WTC11 (cell line): ENCODE results near the gene ATP9A.

Experiments used
- ARID4B ChIP-seq: sonication (generic); formaldehyde crosslinking; IDR thresholded peaks from 2 replicates; pipeline ENCODE4 v1.8.0; 2023; ENCODE audit warnings: missing genetic modification reagents, mild to moderate bottlenecking, borderline replicate concordance
- CBFB ChIP-seq: sonication (generic); formaldehyde crosslinking; IDR thresholded peaks from 2 replicates; pipeline ENCODE4 v1.8.1; 2022; ENCODE audit warnings: mild to moderate bottlenecking, low read depth, missing genetic modification reagents
- CTCF ChIP-seq: fragments of 200-600 bp; IDR thresholded peaks from 2 replicates; pipeline ENCODE4 v1.8.0; 2022; ENCODE audit warnings: antibody characterized with exemption
- HMGXB4 ChIP-seq: sonication (generic); formaldehyde crosslinking; IDR thresholded peaks from 2 replicates; pipeline ENCODE4 v1.8.1; 2023; ENCODE audit warnings: mild to moderate bottlenecking, moderate library complexity, missing genetic modification reagents
- IRF1 ChIP-seq: sonication (generic); formaldehyde crosslinking; IDR thresholded peaks from 2 replicates; pipeline ENCODE4 v1.8.0; 2023; ENCODE audit warnings: missing genetic modification reagents
- NR2C2 ChIP-seq: sonication (generic); formaldehyde crosslinking; IDR thresholded peaks from 2 replicates; pipeline ENCODE4 v1.8.0; 2022; ENCODE audit warnings: mild to moderate bottlenecking, missing genetic modification reagents
- RORB ChIP-seq: fragments of 250-450 bp; sonication (Bioruptor Pico); IDR thresholded peaks from 2 replicates; pipeline ENCODE4 v1.9.0; 2021; ENCODE audit warnings: mild to moderate bottlenecking
- ZBTB43 ChIP-seq: sonication (generic); formaldehyde crosslinking; IDR thresholded peaks from 2 replicates; pipeline ENCODE4 v1.8.1; 2023; ENCODE audit warnings: mild to moderate bottlenecking, missing genetic modification reagents
- ZNF317 ChIP-seq: sonication (generic); formaldehyde crosslinking; IDR thresholded peaks from 2 replicates; pipeline ENCODE4 v1.8.1; 2023; ENCODE audit warnings: low read depth, mild to moderate bottlenecking, moderate library complexity, missing genetic modification reagents, borderline replicate concordance
- TF ChIP-seq, protein P1 (sequence below): sonication (generic); formaldehyde crosslinking; IDR thresholded peaks from 2 replicates; pipeline ENCODE4 v1.8.0; 2022; ENCODE audit warnings: mild to moderate bottlenecking, missing genetic modification reagents
- TF ChIP-seq, protein P2 (sequence below): sonication (generic); formaldehyde crosslinking; IDR thresholded peaks from 2 replicates; pipeline ENCODE4 v1.8.1; 2023; ENCODE audit warnings: mild to moderate bottlenecking, missing genetic modification reagents, borderline replicate concordance
- TF ChIP-seq, protein P3 (sequence below): sonication (generic); formaldehyde crosslinking; conservative IDR thresholded peaks from 2 replicates; pipeline ENCODE4 v1.8.1; 2022; ENCODE audit warnings: mild to moderate bottlenecking, missing genetic modification reagents

- TF ChIP-seq ARID4B (CRISPR knock-in tag) (no peak), CTCF (no peak), RORB (CRISPR knock-in tag) (no peak), ZNF317 (no peak), NR2C2 (CRISPR knock-in tag) (no peak), CBFB (no peak), ZBTB43 (CRISPR knock-in tag) (no peak), IRF1 (CRISPR knock-in tag) (no peak), HMGXB4 (no peak)
- TF ChIP-seq, protein P1, sequence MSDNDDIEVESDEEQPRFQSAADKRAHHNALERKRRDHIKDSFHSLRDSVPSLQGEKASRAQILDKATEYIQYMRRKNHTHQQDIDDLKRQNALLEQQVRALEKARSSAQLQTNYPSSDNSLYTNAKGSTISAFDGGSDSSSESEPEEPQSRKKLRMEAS: no peak
- TF ChIP-seq, protein P2, sequence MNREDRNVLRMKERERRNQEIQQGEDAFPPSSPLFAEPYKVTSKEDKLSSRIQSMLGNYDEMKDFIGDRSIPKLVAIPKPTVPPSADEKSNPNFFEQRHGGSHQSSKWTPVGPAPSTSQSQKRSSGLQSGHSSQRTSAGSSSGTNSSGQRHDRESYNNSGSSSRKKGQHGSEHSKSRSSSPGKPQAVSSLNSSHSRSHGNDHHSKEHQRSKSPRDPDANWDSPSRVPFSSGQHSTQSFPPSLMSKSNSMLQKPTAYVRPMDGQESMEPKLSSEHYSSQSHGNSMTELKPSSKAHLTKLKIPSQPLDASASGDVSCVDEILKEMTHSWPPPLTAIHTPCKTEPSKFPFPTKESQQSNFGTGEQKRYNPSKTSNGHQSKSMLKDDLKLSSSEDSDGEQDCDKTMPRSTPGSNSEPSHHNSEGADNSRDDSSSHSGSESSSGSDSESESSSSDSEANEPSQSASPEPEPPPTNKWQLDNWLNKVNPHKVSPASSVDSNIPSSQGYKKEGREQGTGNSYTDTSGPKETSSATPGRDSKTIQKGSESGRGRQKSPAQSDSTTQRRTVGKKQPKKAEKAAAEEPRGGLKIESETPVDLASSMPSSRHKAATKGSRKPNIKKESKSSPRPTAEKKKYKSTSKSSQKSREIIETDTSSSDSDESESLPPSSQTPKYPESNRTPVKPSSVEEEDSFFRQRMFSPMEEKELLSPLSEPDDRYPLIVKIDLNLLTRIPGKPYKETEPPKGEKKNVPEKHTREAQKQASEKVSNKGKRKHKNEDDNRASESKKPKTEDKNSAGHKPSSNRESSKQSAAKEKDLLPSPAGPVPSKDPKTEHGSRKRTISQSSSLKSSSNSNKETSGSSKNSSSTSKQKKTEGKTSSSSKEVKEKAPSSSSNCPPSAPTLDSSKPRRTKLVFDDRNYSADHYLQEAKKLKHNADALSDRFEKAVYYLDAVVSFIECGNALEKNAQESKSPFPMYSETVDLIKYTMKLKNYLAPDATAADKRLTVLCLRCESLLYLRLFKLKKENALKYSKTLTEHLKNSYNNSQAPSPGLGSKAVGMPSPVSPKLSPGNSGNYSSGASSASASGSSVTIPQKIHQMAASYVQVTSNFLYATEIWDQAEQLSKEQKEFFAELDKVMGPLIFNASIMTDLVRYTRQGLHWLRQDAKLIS: no peak
- TF ChIP-seq, protein P3, sequence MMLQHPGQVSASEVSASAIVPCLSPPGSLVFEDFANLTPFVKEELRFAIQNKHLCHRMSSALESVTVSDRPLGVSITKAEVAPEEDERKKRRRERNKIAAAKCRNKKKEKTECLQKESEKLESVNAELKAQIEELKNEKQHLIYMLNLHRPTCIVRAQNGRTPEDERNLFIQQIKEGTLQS: no peak
Observed at GRCh38 chr20:51581571-51581970, 186.6 kb downstream of the ATP9A start.
